GM12878 (cell line): ENCODE measurements around the gene PDXP. TPM values are rescaled to one million over a fixed set of nuclear protein-coding genes. Genes with fewer than 3 reads are reported as not detected.

ENCODE experiments used
- ATAC-seq: fragments of 200-7000 bp; cut with Tn5 transposase; 3 replicates; pipeline ENCODE4 v1.9.1; 2020; ENCODE audit warnings: mild to moderate bottlenecking, moderate library complexity
- BruUV-seq: library from RNA; stranded (reverse); fragments of 400-500 nt; replicated peaks from 2 replicates; lab custom pipeline; 2021; lab: Mats Ljungman, UMichigan
- CTCF ChIA-PET: fragments of 300-600 bp; sonication (Branson Sonifier 250); formaldehyde crosslinking; extraction: SDS; loops from one replicate; lab custom pipeline; 2021; ENCODE audit warnings: inconsistent platforms; lab: Yijun Ruan, JAX
- POLR2A ChIA-PET: fragments of 350-600 bp; formaldehyde crosslinking; extraction: SDS; loops from one replicate; lab custom pipeline; 2021; ENCODE audit warnings: inconsistent platforms; lab: Charles Lee
- RAD21 ChIA-PET: fragments of 300-600 bp; sonication (Branson Sonifier 250); formaldehyde crosslinking; loops from one replicate; lab custom pipeline; 2023; ENCODE audit warnings: antibody characterized with exemption; ENCODE audit not compliant: unreplicated experiment; lab: Charles Lee
- SMC1A ChIA-PET: fragments of 300-600 bp; sonication (Branson Sonifier 250); formaldehyde crosslinking; loops from one replicate; lab custom pipeline; 2023; ENCODE audit not compliant: unreplicated experiment, uncharacterized antibody; lab: Charles Lee
- DNase-seq: peaks from one replicate; pipeline ENCODE4 v3.0.0-alpha.2; 2011; ENCODE audit warnings: low read depth, low spot score
- FAIRE-seq: peaks from 3 replicates; lab custom pipeline; 2011; peaks lifted over from hg19 to GRCh38; lab: Jason Lieb, UNC
- H2AFZ ChIP-seq: 2 replicates; pipeline ENCODE4 v1.6.0; 2011; ENCODE audit warnings: low read depth, low read length, control low read depth; ENCODE audit not compliant: control insufficient read depth
- H3K27ac ChIP-seq: 2 replicates; pipeline ENCODE4 v1.5.1; 2011; ENCODE audit warnings: control low read depth; ENCODE audit not compliant: control insufficient read depth, insufficient read depth
- H3K27me3 ChIP-seq, 2 experiments: replicated peaks in 1 of 2; 2 replicates each; pipeline versions ENCODE4 v1.6.0 to v1.6.1; 2011; ENCODE audit warnings: low read length in 1 of 2; ENCODE audit not compliant: control insufficient read depth in 2 of 2, insufficient read depth in 2 of 2
- H3K36me3 ChIP-seq, 2 experiments: 2 replicates each; pipeline ENCODE4 v1.5.1; 2011; ENCODE audit warnings: low read length in 1 of 2; ENCODE audit not compliant: control insufficient read depth in 2 of 2, insufficient read depth in 2 of 2
- H3K4me1 ChIP-seq: 2 replicates; pipeline ENCODE4 v1.6.1; 2011; ENCODE audit warnings: mild to moderate bottlenecking, low read length, moderate library complexity, mixed read lengths; ENCODE audit not compliant: control insufficient read depth, insufficient read depth
- H3K4me2 ChIP-seq: 2 replicates; pipeline ENCODE4 v1.6.0; 2011; ENCODE audit warnings: control low read depth; ENCODE audit not compliant: control insufficient read depth, insufficient read depth
- H3K4me3 ChIP-seq: fragments of 200-600 bp; sonication (generic); 2 replicates; pipeline ENCODE4 v1.5.1; 2016
- H3K79me2 ChIP-seq: 2 replicates; pipeline ENCODE4 v1.6.0; 2011; ENCODE audit warnings: low read length; ENCODE audit not compliant: control insufficient read depth, insufficient read depth
- H3K9ac ChIP-seq: 2 replicates; pipeline ENCODE4 v1.8.0; 2011; ENCODE audit warnings: low read length, control low read depth, mixed read lengths; ENCODE audit not compliant: control insufficient read depth, insufficient read depth
- H3K9me3 ChIP-seq: replicated peaks from 3 replicates; pipeline ENCODE4 v1.5.1; 2011; ENCODE audit warnings: mild to moderate bottlenecking, low read length; ENCODE audit not compliant: control insufficient read depth, insufficient read depth
- H4K20me1 ChIP-seq: 2 replicates; pipeline ENCODE4 v1.6.0; 2011; ENCODE audit not compliant: control insufficient read depth, insufficient read depth
- BHLHE40 ChIP-seq, 2 experiments: fragments of 450-650 bp in 1 of 2; IDR thresholded peaks; 2 replicates each; pipeline ENCODE4 v1.6.1; 2011 to 2017; ENCODE audit warnings: low read depth in 2 of 2, borderline replicate concordance in 1 of 2, improper control_type of control experiment in 1 of 2, low read length in 1 of 2, mild to moderate bottlenecking in 1 of 2
- CBX3 ChIP-seq: fragments of 200-600 bp; sonication (generic); IDR thresholded peaks from 2 replicates; pipeline ENCODE4 v1.6.1; 2016; ENCODE audit warnings: low read depth, borderline replicate concordance
- CEBPB ChIP-seq, 2 experiments: fragments of 150-350 bp in 1 of 2; IDR thresholded peaks; 2 replicates each; pipeline ENCODE4 v1.6.1; 2012 to 2014; ENCODE audit warnings: low read depth in 2 of 2, low read length in 2 of 2, borderline replicate concordance in 1 of 2, inconsistent platforms in 1 of 2
- EED ChIP-seq: sonication (generic); IDR thresholded peaks from 2 replicates; pipeline ENCODE4 v1.6.1; 2016; ENCODE audit warnings: antibody characterized with exemption, low read depth
- EGR1 ChIP-seq, 2 experiments: IDR thresholded peaks; 1 replicate in 1 of 2; 2 replicates in 1 of 2; pipeline ENCODE4 v1.6.1; 2011 to 2012; ENCODE audit warnings: low read depth in 2 of 2, low read length in 2 of 2, borderline replicate concordance in 1 of 2, mild to moderate bottlenecking in 1 of 2, moderate library complexity in 1 of 2
- EP300 ChIP-seq, 2 experiments: fragments of 150-350 bp in 1 of 2; IDR thresholded peaks; 2 replicates each; pipeline ENCODE4 v1.6.1; 2011 to 2012; ENCODE audit warnings: low read depth in 2 of 2, low read length in 2 of 2, borderline replicate concordance in 1 of 2, improper control_type of control experiment in 1 of 2, inconsistent platforms in 1 of 2; ENCODE audit not compliant: control insufficient read depth in 1 of 2
- ESRRA ChIP-seq: IDR thresholded peaks from 2 replicates; pipeline ENCODE4 v1.6.1; 2012; ENCODE audit warnings: mild to moderate bottlenecking, low read length, improper control_type of control experiment
- HCFC1 ChIP-seq: fragments of 150-350 bp; IDR thresholded peaks from 2 replicates; pipeline ENCODE4 v1.6.1; 2014; ENCODE audit warnings: low read length
- IRF3 ChIP-seq: fragments of 450-650 bp; IDR thresholded peaks from 2 replicates; pipeline ENCODE4 v1.6.1; 2014; ENCODE audit warnings: mild to moderate bottlenecking
- NFYB ChIP-seq: IDR thresholded peaks from 2 replicates; pipeline ENCODE4 v1.6.1; 2011; ENCODE audit warnings: low read depth, mild to moderate bottlenecking, low read length, improper control_type of control experiment, moderate library complexity; ENCODE audit not compliant: insufficient read depth
- SPI1 ChIP-seq: IDR thresholded peaks from 2 replicates; pipeline ENCODE4 v1.6.1; 2011; ENCODE audit warnings: low read depth, mild to moderate bottlenecking, low read length, moderate library complexity, borderline replicate concordance; ENCODE audit not compliant: insufficient read depth
- SREBF1 ChIP-seq: IDR thresholded peaks from 2 replicates; pipeline ENCODE4 v1.6.1; 2012; ENCODE audit warnings: mild to moderate bottlenecking, low read length
- SUZ12 ChIP-seq: fragments of 200-600 bp; sonication (generic); IDR thresholded peaks from one replicate; pipeline ENCODE4 v1.6.1; 2018; ENCODE audit warnings: antibody characterized with exemption, mild to moderate bottlenecking; ENCODE audit not compliant: unreplicated experiment
- TBL1XR1 ChIP-seq: IDR thresholded peaks from 2 replicates; pipeline ENCODE4 v1.6.1; 2012; ENCODE audit warnings: low read depth, low read length, improper control_type of control experiment
- ZNF274 ChIP-seq: IDR thresholded peaks from one replicate; pipeline ENCODE4 v1.8.0; 2011; ENCODE audit not compliant: insufficient read length, insufficient read depth
- WGBS: methylation state at CpG from one replicate; pipeline ENCODE4 v1.1.6; 2016; ENCODE audit warnings: low lambda C conversion rate; ENCODE audit not compliant: insufficient replicate concordance, insufficient coverage; ENCODE audit errors: missing lambda C conversion rate; 5-methylcytosine and 5-hydroxymethylcytosine counted together
- in situ Hi-C: fragments of 300-500 bp; cut with MboI; formaldehyde crosslinking; loops from 9 replicates; pipeline ENCODE4 v1.14.3; 2018; ENCODE audit warnings: mixed read lengths
- intact Hi-C: fragments of 100-400 bp; cut with micrococcal nuclease; formaldehyde crosslinking; loops from one replicate; pipeline ENCODE4 v1.14.2; 2022; ENCODE audit not compliant: unreplicated experiment
- polyA plus RNA-seq, 11 experiments: library from polyadenylated mRNA; depleted of rRNA in 4 of 11; unstranded in 6 of 11; stranded (reverse) in 5 of 11; fragments of >200 nt; fragmentation: Nextera tagmentation in 4 of 11; fragmentation: Illumina TruSeq in 1 of 11; extraction: Ambion mirVana in 4 of 11; extraction: Trizol in 1 of 11; gene quantifications; 1 replicate in 1 of 11; 2 replicates in 10 of 11; pipeline versions ENCODE4 v1.2.1 to v1.2.3, GENCODE V29; 2011 to 2016; ENCODE audit warnings: inconsistent platforms in 2 of 11, missing spikeins in 2 of 11, low read depth in 1 of 11
- total RNA-seq, 4 experiments: library from RNA; depleted of rRNA in 3 of 4; stranded (reverse); fragments of >200 nt in 3 of 4; fragmentation: Illumina TruSeq in 1 of 4; extraction: Trizol in 1 of 4; gene quantifications; 2 replicates each; pipeline versions ENCODE4 v1.2.1 to v1.2.3, GENCODE V29; 2013 to 2021
- TF ChIP-seq, protein P1 (sequence below): fragments of 450-650 bp; IDR thresholded peaks from 2 replicates; pipeline ENCODE4 v1.6.1; 2016; ENCODE audit warnings: mild to moderate bottlenecking
- TF ChIP-seq, protein P2 (sequence below): fragments of 450-650 bp; IDR thresholded peaks from 2 replicates; pipeline ENCODE4 v1.6.1; 2017; ENCODE audit warnings: antibody characterized with exemption, mild to moderate bottlenecking, moderate library complexity

PDXP gene
- total and polyA plus RNA-seq, 10 of the 15 experiments (the other 5 are each of a cell fraction or from before 2014, with no cell fraction given) = 4.4 to 56.7 (median 34.6) TPM

- TF ChIP-seq, protein P1, sequence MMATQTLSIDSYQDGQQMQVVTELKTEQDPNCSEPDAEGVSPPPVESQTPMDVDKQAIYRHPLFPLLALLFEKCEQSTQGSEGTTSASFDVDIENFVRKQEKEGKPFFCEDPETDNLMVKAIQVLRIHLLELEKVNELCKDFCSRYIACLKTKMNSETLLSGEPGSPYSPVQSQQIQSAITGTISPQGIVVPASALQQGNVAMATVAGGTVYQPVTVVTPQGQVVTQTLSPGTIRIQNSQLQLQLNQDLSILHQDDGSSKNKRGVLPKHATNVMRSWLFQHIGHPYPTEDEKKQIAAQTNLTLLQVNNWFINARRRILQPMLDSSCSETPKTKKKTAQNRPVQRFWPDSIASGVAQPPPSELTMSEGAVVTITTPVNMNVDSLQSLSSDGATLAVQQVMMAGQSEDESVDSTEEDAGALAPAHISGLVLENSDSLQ = no peak
- no peak for TF ChIP-seq SUZ12
- TF ChIP-seq, protein P2, sequence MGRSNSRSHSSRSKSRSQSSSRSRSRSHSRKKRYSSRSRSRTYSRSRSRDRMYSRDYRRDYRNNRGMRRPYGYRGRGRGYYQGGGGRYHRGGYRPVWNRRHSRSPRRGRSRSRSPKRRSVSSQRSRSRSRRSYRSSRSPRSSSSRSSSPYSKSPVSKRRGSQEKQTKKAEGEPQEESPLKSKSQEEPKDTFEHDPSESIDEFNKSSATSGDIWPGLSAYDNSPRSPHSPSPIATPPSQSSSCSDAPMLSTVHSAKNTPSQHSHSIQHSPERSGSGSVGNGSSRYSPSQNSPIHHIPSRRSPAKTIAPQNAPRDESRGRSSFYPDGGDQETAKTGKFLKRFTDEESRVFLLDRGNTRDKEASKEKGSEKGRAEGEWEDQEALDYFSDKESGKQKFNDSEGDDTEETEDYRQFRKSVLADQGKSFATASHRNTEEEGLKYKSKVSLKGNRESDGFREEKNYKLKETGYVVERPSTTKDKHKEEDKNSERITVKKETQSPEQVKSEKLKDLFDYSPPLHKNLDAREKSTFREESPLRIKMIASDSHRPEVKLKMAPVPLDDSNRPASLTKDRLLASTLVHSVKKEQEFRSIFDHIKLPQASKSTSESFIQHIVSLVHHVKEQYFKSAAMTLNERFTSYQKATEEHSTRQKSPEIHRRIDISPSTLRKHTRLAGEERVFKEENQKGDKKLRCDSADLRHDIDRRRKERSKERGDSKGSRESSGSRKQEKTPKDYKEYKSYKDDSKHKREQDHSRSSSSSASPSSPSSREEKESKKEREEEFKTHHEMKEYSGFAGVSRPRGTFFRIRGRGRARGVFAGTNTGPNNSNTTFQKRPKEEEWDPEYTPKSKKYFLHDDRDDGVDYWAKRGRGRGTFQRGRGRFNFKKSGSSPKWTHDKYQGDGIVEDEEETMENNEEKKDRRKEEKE = no peak
- TF ChIP-seq, all 136 proteins: peak for 0
Measured at GRCh38 chr22:37705205-37705604, 46.7 kb downstream of the PDXP start (continued).

GRCh38 chr22:37708580-37709444, 50.3 kb downstream of the PDXP start:
- ATAC-seq = no peak
- no peak for DNase-seq
- no peaks in the 10 kb centered on the region for H3K27me3 ChIP-seq
- H3K79me2 ChIP-seq = no peaks in the 10 kb centered on the region
- ChIA-PET RAD21 (no interaction called here), SMC1A (no interaction called here), CTCF (no interaction called here), POLR2A (no interaction called here)
- H3K4me1 ChIP-seq = no peaks in the 10 kb centered on the region
- H3K36me3 ChIP-seq = no peaks in the 10 kb centered on the region
- intact Hi-C loops (no loop called here), in situ Hi-C loops (no loop called here)
- no peak for TF ChIP-seq CBX3
- TF ChIP-seq ZNF274 = no peak
- TF ChIP-seq EGR1 (IDR thresholded peaks at IDR 0.05; ENCODE audit: borderline replicate concordance in 1 of 2, low read depth in 2 of 2, low read length in 2 of 2) = no peak
- no peak for TF ChIP-seq SREBF1
- no peak for TF ChIP-seq BHLHE40 (IDR thresholded peaks at IDR 0.05; ENCODE audit: borderline replicate concordance in 1 of 2, low read depth in 2 of 2, low read length in 1 of 2)
- TF ChIP-seq IRF3 = no peak
- TF ChIP-seq HCFC1 = no peak
- no peak for TF ChIP-seq EED
- TF ChIP-seq CEBPB (IDR thresholded peaks at IDR 0.05; ENCODE audit: borderline replicate concordance in 1 of 2, low read depth in 2 of 2, low read length in 2 of 2) = no peak
- TF ChIP-seq EP300 (IDR thresholded peaks at IDR 0.05; ENCODE audit: borderline replicate concordance in 1 of 2, control insufficient read depth in 1 of 2, low read depth in 2 of 2, low read length in 2 of 2) = no peak
- no peak for TF ChIP-seq NFYB
- no peak for TF ChIP-seq SPI1
- TF ChIP-seq ESRRA = no peak
- TF ChIP-seq TBL1XR1 = no peak
- no peaks in the 10 kb centered on the region for H3K9me3 ChIP-seq
- H3K4me2 ChIP-seq = no peak overlapping the region
- H4K20me1 ChIP-seq = no peaks in the 10 kb centered on the region
- H3K4me3 ChIP-seq = no peak overlapping the region
- 76% methylated on average over 25 of the region's 25 CpGs for WGBS
- H2AFZ ChIP-seq = no peak overlapping the region
- no peak overlapping the region for H3K9ac ChIP-seq
- BruUV-seq = no TSS peak
- no peak for FAIRE-seq
- no peak overlapping the region for H3K27ac ChIP-seq
